ENCODE measurements around the gene ATF4.
A peak's percentile ranks its signal among the peaks of the same experiment; 100 is the strongest.
"Not testable (repeated sequence)": the region's sequence is repeated elsewhere in the genome, so short reads cannot be mapped to it uniquely, and the experiment has no call there.

Gene ATF4

DNA sequence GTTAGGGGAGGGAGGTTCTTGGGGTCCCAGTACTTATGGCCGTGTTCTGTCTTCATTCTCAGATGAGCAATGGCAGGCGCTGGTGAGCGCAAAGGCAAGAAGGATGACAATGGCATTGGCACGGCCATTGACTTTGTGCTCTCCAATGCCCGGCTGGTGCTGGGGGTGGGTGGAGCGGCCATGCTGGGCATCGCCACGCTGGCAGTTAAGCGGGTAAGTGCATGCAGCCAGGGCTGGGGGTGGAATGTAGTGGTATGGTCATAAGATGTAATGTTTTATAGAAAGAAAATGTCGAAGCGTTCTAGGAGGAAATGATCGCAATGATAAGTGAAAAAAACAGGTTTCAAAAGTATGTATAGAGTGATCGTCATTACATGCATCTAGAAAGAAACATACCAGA is 9.1 kb upstream of the ATF4 start:
- DNase-seq: no peak

DNA sequence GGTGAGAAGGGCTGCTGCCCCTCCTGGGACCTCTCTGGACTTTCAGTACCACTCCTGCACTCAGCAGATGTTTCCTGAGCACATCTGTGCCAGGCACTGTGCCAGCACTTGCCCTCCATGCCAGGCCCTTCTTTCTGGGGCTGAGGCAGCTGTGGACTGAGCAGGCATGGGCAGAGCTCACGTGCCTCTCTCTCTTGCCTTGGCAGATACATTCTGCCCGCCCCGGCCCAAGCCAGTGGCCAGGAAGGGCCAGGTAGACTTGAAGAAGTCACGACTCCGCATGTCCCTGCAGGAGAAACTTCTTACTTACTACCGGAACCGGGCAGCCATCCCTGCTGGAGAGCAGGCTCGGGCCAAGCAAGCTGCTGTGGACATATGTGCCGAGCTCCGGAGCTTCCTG is 8.3 kb upstream of the ATF4 start:
- DNase-seq: no peak

DNA sequence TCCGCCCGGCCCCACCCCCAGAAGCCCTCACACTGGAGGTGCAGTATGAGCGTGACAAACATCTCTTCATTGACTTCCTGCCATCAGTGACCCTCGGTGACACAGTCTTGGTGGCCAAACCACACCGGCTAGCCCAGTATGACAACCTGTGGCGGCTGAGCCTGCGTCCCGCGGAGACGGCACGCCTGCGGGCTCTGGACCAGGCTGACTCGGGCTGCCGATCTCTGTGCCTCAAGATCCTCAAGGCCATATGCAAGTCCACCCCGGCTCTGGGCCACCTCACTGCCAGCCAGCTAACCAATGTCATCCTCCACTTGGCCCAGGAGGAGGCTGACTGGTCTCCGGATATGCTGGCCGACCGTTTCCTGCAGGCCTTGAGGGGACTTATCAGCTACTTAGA is 6.6 kb upstream of the ATF4 start:
- DNase-seq: no peak

DNA sequence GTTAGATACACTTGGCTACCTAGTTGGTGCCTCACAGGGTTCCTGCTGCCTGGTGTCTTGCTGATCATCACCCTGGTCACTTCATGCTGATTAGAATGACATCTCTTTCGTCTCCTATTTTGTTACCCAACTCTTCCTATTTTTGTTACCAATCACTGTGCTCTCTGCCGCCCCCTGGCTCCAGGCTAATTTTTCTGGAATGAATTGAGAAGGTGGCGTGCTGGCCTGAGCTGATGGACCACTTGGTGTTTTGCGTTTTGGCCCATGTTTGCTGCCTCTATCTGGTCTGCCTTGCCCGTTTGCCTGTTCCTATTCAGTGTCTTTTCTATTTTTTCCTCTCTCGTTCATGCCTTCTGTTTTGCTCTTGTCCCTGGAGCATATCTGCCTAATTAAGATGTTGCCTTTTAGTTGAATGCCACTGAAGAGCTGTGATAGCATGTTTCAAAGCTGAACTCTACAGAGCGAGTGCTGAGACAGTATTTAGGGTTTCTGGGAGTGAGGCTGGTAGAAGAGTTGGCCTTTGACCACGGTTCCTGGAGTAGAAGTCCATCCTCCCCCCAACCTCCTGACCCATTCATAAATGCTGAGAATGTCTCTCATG is 5.9 kb upstream of the ATF4 start:
- peak; percentile 44 for DNase-seq

DNA sequence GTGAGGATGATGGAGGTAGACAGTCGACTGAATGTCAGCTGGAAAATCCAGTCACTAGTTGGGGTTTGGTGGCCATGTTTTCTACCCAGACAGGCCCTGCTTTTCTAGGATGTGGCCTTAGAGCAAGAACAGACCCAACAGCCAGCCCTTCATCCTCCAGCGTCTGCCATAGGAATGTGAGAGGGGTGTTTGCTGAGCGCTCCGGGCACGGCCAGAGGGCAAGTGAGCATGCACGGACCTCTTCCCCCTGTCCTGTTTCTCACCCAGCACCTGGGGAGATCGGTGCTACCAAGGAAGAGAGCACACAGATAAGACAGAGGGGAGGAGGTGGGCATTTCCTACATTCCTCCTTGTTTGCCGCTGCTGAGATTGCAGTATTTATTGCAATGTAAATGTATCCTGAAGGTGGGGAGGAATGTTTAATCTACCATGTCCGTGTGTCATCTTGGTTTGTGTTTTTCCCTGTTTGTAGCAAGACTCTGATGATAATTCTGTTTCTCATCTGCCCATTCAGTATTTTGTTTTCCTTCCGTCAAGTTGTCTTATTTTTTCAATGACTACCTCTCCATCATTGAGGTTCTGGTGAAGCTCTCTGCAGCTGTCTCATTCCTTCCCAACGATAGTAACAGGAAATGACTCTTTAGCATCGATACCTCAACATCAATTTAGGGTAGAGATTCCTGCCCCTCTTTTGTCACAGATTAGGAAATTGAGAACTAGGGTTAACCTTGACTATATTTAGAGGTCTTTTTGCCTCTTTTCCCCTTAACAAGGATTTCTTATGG is 4.9 kb upstream of the ATF4 start:
- no peak for DNase-seq

DNA sequence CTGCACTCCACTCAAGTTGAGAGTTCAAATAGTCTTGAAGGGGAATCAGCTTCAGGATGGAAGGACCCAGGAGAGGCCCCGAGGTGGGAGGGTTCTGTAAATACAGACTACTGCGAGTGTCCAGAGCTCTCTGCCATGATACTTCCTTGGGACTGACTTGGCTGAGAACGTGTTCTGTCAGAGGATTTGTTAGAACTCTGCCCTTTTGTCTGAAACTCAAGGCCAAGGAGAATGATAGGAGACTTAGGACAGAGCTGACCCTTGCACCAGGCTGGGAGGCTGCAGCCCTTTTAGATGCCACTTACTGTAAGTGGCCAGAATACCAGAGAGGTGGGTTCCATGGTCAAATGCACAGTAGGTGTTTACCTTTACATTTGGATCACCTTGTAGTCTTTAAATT is 2.9 kb upstream of the ATF4 start:
- DNase-seq: no peak

DNA sequence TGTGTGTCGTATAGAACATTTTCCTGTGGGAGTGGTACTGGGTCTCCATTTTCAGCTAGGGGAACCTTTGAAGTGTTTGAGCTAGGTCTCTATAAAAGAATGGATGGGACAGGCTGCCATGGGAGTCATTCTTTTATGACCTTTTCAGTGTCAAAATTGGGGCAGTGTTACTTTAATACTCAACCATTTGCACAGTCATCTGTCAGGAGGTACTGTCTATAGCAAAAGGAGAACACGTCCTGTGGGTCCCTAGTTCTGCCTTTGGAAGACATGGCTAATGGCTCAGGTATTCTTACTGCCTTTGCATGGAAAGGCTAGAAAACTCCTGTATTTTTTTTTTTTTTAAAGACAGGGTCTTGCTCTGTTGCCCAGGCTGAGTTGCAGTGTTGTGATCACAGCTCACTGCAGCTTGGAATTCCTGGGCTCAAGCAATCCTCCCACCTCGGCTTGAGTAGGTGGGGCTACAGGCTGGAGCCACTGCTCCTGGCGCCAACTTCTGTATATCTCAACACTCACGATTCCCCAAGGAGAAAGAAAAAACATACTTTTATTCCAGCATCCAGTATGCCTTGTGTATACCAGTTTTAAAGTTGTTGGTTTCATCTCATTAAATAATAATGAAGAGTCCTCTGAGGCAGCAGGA is 2.1 kb upstream of the ATF4 start:
- no peak for DNase-seq

DNA sequence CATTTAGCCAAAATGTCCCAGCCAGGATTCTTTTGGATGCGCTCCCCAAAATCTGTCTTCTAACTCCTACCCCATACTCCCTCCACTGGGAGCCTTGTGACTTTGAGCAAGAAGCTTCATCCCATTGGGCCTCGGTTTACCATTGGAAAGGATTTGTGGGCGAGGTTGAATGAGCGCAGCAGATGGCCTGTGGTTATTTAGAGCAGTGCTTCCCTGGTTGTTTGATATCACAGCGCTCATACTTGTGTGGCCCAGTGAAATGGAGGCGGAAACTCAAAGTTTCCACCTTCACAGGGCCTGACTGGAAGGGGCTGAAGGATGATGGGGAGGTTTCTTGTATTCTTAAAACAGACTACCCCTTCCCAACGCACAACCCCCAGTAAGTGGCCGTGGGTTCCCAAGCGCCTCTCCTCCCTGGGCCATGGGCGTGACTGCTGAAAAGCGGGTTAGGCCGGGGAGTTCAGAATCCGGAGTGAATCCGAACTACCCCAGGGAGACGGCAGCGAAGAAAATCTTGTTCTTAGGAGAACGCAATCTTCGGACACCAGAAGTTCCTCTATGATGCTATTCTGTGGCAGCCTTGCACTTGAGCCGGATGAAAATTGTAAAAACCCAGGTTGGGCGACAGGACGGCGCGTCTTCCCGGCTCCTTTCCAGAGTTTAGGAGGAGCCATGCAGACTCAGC is 1.2 kb upstream of the ATF4 start:
- no peak for DNase-seq

DNA sequence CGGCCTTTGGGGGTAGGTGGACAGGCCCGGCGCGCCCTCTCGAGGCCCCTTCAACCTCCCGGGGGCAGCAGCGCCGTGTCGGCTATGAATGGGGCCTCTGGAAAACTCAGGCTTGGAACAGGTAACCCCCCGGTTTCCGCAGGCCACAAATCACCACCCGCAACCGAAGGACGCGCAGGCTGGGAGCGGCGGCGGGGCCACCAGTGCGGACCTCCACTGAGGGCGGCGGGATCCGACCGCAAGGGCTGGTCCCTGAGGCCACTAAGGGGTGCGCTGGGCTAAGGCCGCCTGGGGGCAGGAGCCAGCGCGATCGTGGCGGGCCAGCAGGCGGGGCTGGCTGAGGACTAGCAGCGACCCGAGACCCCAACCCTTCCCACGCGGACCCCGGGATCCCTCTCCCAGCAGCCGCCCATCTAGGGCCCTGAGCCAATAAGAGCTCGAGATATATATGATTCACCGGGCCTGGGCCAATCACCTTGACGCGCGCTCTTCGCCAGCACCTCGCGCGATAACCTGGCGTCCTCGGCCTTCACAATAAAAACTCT is 609 bp upstream of the ATF4 start:
- no peak for DNase-seq

DNA sequence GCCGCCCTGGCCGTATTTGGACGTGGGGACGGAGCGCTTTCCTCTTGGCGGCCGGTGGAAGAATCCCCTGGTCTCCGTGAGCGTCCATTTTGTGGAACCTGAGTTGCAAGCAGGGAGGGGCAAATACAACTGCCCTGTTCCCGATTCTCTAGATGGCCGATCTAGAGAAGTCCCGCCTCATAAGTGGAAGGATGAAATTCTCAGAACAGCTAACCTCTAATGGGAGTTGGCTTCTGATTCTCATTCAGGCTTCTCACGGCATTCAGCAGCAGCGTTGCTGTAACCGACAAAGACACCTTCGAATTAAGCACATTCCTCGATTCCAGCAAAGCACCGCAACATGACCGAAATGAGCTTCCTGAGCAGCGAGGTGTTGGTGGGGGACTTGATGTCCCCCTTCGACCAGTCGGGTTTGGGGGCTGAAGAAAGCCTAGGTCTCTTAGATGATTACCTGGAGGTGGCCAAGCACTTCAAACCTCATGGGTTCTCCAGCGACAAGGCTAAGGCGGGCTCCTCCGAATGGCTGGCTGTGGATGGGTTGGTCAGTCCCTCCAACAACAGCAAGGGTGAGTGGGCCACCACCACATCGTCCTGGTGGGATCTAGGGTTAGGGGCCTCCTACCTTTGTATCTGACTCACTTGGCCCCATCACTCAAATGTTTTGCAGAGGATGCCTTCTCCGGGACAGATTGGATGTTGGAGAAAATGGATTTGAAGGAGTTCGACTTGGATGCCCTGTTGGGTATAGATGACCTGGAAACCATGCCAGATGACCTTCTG is 934 bp downstream of the ATF4 start:
- not testable (repeated sequence) for DNase-seq

DNA sequence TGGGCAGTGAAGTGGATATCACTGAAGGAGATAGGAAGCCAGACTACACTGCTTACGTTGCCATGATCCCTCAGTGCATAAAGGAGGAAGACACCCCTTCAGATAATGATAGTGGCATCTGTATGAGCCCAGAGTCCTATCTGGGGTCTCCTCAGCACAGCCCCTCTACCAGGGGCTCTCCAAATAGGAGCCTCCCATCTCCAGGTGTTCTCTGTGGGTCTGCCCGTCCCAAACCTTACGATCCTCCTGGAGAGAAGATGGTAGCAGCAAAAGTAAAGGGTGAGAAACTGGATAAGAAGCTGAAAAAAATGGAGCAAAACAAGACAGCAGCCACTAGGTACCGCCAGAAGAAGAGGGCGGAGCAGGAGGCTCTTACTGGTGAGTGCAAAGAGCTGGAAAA is 1.7 kb downstream of the ATF4 start:
- not testable (repeated sequence) for DNase-seq

DNA sequence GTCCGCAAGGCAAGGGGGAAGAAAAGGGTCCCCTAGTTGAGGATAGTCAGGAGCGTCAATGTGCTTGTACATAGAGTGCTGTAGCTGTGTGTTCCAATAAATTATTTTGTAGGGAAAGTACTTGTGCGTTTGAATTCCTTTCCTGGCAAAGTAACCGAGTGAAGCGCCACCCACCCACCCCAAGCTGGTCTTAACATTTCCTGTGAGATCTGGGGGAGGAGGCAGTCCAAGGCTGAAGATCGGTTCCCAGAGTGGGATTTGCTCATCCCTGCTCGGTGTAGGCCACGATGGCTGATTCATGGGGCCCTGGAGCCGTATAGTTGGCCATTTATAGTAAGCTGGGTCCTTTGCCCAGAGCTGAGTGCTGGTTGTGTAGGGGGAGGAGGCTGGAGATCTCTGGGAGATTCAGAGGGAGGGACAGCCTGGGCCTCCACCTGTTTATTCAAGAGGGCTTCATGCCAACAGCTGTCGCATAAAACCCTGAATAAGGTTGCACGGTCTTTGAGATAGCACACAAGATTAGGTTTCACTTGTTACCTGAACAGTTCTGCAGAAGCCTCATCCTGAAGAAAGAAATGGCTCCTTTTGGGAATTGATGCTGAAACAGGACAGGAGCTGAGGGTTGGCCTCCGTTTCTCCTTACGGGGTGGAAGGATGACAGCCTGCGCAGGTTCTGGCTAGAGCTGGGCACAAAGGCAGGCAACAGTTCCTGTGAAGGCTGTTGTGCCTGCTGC is 2.4 kb downstream of the ATF4 start:
- DNase-seq: no peak

DNA sequence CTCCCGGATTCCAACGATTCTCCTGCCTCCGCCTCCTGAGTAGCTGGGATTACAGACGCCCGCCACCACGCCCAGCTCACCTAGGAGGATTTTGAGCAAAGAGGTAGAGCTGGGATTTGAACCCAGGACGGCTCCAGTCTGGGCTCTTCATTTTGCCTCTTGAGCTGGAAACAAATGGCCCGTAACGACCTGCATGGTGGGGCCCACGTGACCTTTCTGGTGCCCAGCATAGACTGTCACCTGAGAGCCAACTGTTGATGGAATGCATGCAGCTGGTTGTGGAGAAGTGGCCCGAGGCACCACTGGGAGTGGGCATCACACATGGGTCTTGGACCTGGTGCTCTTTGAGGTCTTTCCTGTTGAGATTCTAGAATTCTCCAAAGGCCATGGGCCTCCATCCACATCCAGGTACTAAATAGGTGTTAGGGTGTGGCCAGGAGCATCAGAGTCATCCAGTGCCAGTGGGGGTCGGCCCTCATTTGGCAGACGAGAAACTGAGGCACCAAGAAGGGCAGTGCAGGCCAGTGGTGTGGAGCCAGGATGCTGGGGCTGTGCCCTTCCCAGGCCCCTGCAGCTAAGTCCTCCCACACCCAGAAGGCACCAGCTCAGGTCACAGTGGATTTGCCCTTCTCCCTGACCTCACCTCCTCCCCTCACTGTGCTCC is 3.9 kb downstream of the ATF4 start:
- no peak for DNase-seq

DNA sequence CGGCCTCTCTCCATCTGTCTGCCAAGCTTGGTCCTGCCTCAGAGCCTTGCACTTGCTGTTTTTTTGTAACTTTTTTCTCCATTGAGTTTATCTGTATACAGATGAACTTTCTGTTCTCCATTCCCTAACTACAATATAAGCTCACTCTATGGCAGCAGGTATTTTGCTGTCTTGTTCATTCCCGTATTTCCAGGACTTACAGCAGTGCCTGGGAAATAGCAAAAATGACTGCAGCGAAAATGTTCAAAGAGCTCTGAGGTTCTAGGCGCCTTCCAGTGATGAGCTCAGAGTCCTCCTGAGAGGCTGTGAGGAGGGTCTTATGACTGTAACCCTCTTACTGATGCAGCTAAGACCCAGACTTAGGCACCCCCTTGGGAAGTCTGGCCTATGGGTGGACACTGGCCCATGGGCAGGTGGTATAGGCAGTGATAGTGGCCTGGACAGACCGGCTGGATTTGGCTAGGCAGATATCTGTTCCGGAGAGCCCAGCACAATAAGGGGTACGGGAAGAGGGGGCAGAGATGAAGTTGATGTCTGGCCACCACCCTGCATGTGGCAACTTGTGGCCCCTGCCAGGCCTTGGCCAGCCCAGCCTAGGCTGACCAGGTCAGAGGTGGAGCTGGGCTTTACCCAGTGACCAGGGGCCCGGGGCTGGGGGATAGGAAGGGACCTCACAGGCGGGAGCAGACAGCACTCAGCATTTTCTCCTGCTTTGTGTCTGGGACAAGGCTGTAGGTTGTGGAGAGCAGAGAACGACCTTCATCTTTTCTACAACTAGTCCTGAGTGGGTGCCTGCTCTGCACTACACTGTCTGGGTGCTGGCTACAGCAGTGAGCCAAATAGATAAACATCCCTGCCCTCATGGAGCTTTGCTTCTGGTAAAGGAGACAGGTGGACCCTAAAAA is 4.6 kb downstream of the ATF4 start:
- no peak for DNase-seq

DNA sequence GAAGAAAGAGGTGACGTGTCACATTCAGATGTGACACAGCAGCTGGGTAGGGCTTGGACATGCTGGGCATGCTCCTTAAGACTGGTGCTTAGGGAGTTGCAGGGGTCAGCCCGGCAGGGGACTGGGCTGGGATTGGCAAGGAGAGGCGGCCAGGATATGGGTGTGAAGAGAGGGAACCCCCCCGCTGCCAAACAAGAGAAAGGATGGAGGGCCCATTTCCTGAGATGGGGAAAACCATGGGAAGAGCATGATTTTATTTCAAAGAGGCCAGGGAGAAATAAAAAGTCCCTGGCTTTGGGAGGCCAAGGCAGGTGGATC is 5.3 kb downstream of the ATF4 start:
- no peak for DNase-seq

DNA sequence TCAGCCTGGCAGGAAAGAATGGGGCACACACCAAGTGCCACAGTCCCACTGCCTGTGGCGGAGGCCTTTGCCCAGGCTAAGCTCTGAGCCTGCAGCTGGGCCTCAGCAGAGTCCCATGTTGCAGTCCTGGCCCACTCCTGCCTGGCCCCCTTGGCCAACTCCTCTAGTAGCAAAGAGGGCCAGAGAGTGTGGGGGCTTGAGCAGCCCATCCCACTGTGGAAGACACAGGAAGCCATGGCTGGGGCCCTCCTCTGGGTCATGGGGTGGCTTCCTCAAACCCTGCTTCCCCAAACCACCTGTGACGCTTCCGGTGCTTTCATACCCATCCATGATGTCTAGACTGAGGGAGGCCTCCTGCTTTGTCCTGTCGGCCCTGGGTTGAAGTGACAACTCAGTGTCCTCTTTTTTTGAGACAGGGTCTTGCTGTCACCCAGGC is 6.4 kb downstream of the ATF4 start:
- peak; percentile 29 for DNase-seq

DNA sequence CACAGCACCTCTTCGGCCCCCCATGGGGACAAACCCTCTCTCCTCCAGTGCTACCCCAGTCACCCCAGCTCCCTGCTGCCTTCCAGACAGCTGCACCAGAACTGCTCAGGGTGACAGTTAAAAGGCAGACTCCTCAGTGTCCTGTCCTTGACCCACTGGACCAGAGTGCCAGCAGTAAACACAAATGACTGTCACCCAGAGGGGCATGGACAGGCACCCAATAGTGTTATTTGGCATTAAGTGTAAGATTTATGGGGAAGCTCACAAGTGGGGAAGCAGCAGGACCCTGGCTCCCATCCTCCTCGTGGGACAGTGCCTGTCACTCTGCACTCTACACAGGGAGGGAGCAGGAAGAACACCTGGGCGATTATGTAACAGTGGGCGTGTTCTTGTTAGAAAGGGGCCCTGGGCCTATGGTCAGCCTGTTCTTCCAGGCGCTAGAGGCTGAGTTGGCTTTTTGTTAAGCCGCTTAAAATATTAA is 7.2 kb downstream of the ATF4 start:
- no peak for DNase-seq

DNA sequence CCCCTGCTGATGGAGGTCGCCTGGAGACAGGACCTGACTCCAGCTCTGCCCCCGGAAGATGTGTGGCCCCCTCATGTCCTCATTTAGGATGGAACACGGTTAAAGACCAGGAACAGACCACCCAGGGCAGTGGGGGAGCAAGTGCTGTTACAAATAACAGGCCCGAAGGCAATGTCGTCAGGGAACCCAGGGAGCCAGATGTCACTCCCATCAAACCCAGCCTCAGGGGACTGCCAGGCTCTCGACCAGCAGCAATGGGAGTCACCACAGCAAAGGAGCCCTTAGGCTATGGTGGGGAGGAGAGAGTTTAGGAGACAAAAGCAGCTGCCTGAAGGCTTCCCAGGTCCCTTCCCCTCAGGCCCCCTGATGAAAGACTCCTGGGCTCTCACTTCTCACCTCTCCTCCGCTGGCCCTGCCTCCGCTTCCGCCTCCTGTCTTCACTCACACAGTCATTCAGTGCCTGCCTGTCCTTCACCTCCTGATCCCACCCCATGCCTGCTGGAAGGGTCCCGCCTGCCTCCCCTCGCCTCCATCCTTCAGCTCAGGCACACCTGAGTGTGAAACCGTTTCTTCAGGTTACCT is 7.8 kb downstream of the ATF4 start:
- DNase-seq: no peak

DNA sequence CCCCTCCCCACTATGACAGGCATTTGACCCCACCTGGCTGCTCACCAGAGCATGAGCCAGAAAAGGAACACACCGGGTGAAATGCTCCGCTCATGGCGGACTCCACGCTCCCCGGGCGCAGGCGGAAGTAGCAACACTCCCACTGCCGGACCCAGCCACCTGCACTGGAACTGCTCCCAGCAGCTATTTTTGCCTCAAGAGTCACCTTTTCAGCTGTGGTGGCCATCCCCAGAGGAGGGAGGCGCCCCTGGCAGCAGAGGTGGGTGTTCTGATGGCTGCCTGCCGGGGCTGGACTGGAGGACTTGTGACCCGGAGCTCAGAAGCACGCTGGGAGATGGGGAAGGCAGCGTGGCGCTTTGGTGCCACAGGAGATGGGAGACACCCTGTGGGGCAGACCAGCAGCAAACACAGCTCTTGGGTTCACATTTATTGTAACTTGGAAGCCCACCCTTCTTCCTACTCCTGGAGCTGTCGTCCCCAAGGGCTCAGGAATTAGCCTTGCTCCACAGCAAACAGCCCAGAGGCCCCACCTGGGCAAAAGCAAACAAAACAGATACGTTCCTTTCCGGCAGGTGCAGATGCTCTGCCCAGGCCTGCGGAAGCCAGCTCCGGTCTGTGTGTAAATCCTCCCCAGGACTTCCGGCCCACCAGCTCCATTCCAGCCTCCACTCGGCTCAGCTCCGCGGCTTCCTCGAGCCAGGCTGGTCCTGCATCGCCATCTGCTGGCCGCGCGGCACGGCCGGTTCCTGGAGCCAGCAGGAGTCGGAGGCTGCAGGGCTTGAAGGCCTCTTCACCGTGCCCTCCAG is 8.5 kb downstream of the ATF4 start:
- DNase-seq: peak; percentile 89
